ENCODE data around the gene ZNF691.
"Not testable (repeated sequence)": the region's sequence is repeated elsewhere in the genome, so short reads cannot be mapped to it uniquely, and the experiment has no call there.

ZNF691 gene

GRCh38 chr1:42859366-42859765 is 13.0 kb downstream of the ZNF691 start:
- DNase-seq (ENCODE audit: low read depth in 2 of 2): not testable (repeated sequence)

GRCh38 chr1:42860339-42861013 is 14.1 kb downstream of the ZNF691 start:
- DNase-seq (ENCODE audit: low read depth in 2 of 2): no peak

- DNase-seq (ENCODE audit: low read depth in 2 of 2): no peak
Observed at GRCh38 chr1:42861014-42861399, 14.6 kb downstream of the ZNF691 start.

- no peak for DNase-seq (ENCODE audit: low read depth in 2 of 2)
Observed at GRCh38 chr1:42866549-42866948, 20.1 kb downstream of the ZNF691 start.

- not testable (repeated sequence) for DNase-seq (ENCODE audit: low read depth in 2 of 2)
Observed at GRCh38 chr1:42868466-42868865, 22.1 kb downstream of the ZNF691 start.

- not testable (repeated sequence) for DNase-seq (ENCODE audit: low read depth in 2 of 2)
Observed at GRCh38 chr1:42869254-42869653, 22.8 kb downstream of the ZNF691 start.

GRCh38 chr1:42869751-42870150 is 23.3 kb downstream of the ZNF691 start:
- not testable (repeated sequence) for DNase-seq (ENCODE audit: low read depth in 2 of 2)

- not testable (repeated sequence) for DNase-seq (ENCODE audit: low read depth in 2 of 2)
Observed at GRCh38 chr1:42873108-42873507, 26.7 kb downstream of the ZNF691 start.

- DNase-seq (ENCODE audit: low read depth in 2 of 2): no peak
Observed at GRCh38 chr1:42873670-42874069, 27.3 kb downstream of the ZNF691 start.

- no peak for DNase-seq (ENCODE audit: low read depth in 2 of 2)
Observed at GRCh38 chr1:42876009-42876408, 29.6 kb downstream of the ZNF691 start.

- no peak for DNase-seq (ENCODE audit: low read depth in 2 of 2)
Observed at GRCh38 chr1:42877380-42877779, 31.0 kb downstream of the ZNF691 start.

GRCh38 chr1:42880384-42880783 is 34.0 kb downstream of the ZNF691 start:
- no peak for DNase-seq (ENCODE audit: low read depth in 2 of 2)

GRCh38 chr1:42886046-42886739 is 39.8 kb downstream of the ZNF691 start:
- no peak for DNase-seq (ENCODE audit: low read depth in 2 of 2)

- no peak for DNase-seq (ENCODE audit: low read depth in 2 of 2)
Observed at GRCh38 chr1:42886800-42887199, 40.4 kb downstream of the ZNF691 start.

- DNase-seq (ENCODE audit: low read depth in 2 of 2): no peak
Observed at GRCh38 chr1:42887366-42887765, 41.0 kb downstream of the ZNF691 start.

- DNase-seq (ENCODE audit: low read depth in 2 of 2): no peak
Observed at GRCh38 chr1:42888013-42888633, 41.7 kb downstream of the ZNF691 start.

GRCh38 chr1:42889264-42889663 is 42.9 kb downstream of the ZNF691 start:
- no peak for DNase-seq (ENCODE audit: low read depth in 2 of 2)

GRCh38 chr1:42891465-42892138 is 45.2 kb downstream of the ZNF691 start:
- no peak for DNase-seq (ENCODE audit: low read depth in 2 of 2)

- DNase-seq (ENCODE audit: low read depth in 2 of 2): not testable (repeated sequence)
Observed at GRCh38 chr1:42899960-42900359, 53.5 kb downstream of the ZNF691 start.
